HUES48 (cell line): ENCODE results near the gene GRWD1.
"Not testable (repeated sequence)": the region's sequence is repeated elsewhere in the genome, so short reads cannot be mapped to it uniquely, and the experiment has no call there.

Experiments
- H3K27ac ChIP-seq: one replicate; pipeline ENCODE4 v1.7.0; 2013; ENCODE audit warnings: low read depth, low read length, inconsistent platforms
- H3K27me3 ChIP-seq: 2 replicates; pipeline ENCODE4 v1.6.1; 2013; ENCODE audit warnings: mild to moderate bottlenecking, low read length; ENCODE audit not compliant: control insufficient read depth, insufficient read depth
- H3K36me3 ChIP-seq: 2 replicates; pipeline ENCODE4 v1.6.1; 2013; ENCODE audit warnings: low read length; ENCODE audit not compliant: control insufficient read depth, insufficient read depth
- H3K4me1 ChIP-seq: 2 replicates; pipeline ENCODE4 v1.6.1; 2013; ENCODE audit warnings: mild to moderate bottlenecking, low read length; ENCODE audit not compliant: control insufficient read depth, insufficient read depth
- H3K4me3 ChIP-seq: 2 replicates; pipeline ENCODE4 v1.5.1; 2013; ENCODE audit warnings: mild to moderate bottlenecking, low read depth, low read length
- H3K9ac ChIP-seq: 2 replicates; pipeline ENCODE4 v1.6.1; 2013; ENCODE audit warnings: mild to moderate bottlenecking, low read depth, low read length, moderate library complexity
- H3K9me3 ChIP-seq: 2 replicates; pipeline ENCODE4 v1.6.1; 2013; ENCODE audit warnings: low read length; ENCODE audit not compliant: control insufficient read depth, insufficient read depth

GRWD1 gene

DNA sequence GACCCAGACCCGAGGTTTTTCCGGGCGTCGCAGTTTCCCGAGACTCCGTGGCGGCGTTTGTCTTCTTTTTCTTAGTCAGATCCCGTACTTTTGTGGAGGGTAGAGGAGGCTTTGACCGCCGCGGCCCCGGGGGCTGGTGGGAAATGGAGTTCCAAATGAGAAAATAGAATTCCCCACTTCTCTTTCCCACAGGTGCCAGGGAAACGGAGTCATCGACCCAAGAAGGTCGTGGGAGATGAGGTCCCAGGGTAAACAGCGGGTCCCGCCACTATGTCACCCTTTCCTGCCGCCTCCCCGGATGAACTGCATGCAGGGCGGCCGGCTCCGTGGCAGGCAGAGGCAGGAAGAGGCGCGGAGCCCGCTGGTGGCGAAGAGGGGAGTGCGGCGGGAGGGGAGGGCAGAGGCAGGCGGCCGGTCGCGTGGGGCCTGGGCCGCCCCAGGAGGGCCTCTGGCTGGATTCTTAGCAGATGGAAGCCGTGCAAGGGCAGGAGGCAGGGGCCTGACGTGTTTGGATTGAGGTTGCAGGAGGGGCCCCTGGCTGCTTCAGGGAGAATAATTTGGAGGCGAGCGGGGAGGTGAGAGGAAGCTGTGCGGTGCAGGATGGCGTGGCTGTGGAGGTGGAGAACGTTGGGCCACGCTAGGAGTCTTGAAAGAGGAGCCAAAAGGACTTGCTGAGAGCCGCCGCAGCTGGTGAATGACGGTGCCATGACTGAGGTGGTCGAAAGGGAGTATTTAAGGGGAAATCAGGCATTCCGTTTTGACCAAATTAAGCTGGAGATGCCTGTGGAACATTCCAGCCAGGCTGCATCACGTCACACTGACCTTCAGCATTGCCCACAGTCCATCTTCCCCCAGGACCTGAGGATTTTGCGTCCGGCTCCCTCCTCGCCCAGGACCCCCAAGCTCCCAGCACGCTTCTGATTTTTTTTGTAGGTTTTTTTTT lies 35.0 kb downstream of the GRWD1 start:
- H3K4me3 ChIP-seq = peak overlapping the region; percentile 68
- no peaks in the 10 kb centered on the region for H3K27me3 ChIP-seq
- no peaks in the 10 kb centered on the region for H3K9me3 ChIP-seq
- peaks cover 19% of the 10 kb centered on the region for H3K36me3 ChIP-seq
- H3K9ac ChIP-seq = peak overlapping the region; percentile 67
- no peak overlapping the region for H3K27ac ChIP-seq
- H3K4me1 ChIP-seq = peaks cover 5% of the 10 kb centered on the region; the same call in 1 of the 2 replicates

DNA sequence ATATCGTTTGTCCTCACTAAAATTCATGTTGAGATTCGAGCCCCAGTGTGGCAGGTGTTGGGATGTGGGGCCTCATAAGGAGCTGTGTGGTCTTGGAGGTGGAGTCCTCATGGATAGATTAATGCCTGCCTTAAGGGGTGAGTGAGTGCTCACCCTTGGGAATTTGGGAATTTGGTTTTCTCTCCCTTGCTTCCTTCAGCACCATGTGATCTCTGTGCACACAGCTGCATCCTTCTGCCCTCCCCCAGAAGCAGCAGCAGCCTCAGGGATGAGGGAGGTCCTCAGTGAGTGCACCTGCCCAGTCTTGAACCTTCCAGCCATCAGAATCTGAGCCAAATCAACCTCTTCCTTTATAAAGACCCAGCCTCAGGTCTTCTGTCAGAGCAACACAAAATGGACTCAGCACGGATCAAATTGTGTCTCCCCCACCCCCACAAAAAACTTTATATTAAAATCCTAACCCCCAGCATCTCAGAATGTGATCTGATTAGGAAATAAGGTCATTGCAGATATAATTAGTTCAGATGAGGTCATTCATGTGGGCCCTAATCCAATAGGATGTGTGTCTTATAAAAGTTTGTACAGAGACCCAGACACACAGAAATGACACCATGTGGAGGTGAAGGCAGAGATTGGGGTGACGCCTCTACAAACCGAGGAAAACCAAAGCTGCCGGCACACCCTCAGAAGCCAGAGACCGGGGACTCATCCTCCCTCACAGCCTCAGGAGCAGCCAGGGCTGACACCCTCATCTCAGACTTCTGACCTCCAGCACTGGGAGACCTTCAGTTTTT lies 36.3 kb downstream of the GRWD1 start:
- peaks cover 5% of the 10 kb centered on the region; the same call in 1 of the 2 replicates for H3K4me1 ChIP-seq
- no peaks in the 10 kb centered on the region for H3K9me3 ChIP-seq
- H3K27ac ChIP-seq = no peak overlapping the region
- H3K36me3 ChIP-seq = peaks cover 10% of the 10 kb centered on the region
- H3K9ac ChIP-seq = no peak overlapping the region
- H3K4me3 ChIP-seq = no peak overlapping the region
- H3K27me3 ChIP-seq = no peaks in the 10 kb centered on the region

DNA sequence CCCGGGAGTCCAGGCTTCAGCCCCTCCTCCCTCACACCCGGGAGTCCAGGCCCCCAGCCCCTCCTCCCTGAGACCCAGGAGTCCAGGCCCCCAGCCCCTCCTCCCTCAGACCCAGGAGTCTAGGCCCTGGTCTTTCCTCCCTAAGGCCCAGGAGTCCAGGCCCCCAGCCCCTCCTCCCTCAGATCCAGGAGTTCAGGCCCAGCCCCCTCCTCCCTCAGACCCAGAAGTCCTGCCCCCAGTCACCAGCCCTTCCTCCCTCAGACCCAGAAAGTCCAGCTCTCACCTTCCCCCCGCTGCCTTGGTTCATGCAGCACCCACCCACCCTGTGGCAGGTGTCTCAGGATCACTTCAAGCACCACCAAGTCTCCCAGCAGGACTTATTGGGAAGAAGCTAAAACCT lies 37.5 kb downstream of the GRWD1 start:
- Histone ChIP-seq H3K27me3 (no peaks in the 10 kb centered on the region), H3K4me3 (no peak overlapping the region), H3K9me3 (no peaks in the 10 kb centered on the region), H3K9ac (no peak overlapping the region), H3K36me3 (peaks cover 8% of the 10 kb centered on the region), H3K4me1 (peaks cover 5% of the 10 kb centered on the region; the same call in 1 of the 2 replicates), H3K27ac (no peak overlapping the region)

DNA sequence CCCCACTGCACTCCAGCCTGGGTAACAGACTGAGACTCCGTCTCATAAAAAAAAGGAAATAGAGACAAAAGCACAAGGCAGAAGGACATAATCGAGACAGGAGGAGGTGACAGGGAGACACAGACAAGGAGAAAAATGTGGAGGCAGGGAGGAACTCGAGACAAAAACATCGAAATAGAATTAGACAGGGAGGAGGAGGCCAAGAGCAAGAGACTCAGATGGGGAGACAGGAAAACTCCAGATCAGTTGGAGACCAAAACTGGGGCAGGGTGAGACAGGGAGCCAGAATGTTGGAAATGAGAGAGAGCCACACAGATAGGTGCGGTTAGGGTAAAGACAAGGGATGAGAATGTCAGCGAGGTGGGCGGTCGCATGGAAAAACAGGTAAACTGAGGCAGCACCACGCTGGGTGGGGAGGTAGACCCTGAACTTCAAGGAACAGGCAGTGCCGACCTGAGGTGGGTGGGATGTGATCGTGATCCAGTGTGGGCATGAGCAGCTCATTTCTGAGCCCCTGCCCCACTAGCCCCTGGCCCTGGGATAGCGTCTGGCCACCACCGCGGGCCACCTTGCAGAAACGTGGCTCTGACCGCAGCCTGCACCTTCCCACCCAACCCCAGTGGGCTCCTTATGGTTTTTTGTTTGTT lies 38.6 kb downstream of the GRWD1 start:
- H3K9me3 ChIP-seq = no peaks in the 10 kb centered on the region
- H3K27ac ChIP-seq = no peak overlapping the region
- H3K36me3 ChIP-seq = peaks cover 3% of the 10 kb centered on the region
- no peak overlapping the region for H3K9ac ChIP-seq
- H3K4me1 ChIP-seq = 0 out of 2 replicates have a peak, but pooled peaks cover 5% of the 10 kb centered on the region
- no peak overlapping the region for H3K4me3 ChIP-seq
- no peaks in the 10 kb centered on the region for H3K27me3 ChIP-seq

DNA sequence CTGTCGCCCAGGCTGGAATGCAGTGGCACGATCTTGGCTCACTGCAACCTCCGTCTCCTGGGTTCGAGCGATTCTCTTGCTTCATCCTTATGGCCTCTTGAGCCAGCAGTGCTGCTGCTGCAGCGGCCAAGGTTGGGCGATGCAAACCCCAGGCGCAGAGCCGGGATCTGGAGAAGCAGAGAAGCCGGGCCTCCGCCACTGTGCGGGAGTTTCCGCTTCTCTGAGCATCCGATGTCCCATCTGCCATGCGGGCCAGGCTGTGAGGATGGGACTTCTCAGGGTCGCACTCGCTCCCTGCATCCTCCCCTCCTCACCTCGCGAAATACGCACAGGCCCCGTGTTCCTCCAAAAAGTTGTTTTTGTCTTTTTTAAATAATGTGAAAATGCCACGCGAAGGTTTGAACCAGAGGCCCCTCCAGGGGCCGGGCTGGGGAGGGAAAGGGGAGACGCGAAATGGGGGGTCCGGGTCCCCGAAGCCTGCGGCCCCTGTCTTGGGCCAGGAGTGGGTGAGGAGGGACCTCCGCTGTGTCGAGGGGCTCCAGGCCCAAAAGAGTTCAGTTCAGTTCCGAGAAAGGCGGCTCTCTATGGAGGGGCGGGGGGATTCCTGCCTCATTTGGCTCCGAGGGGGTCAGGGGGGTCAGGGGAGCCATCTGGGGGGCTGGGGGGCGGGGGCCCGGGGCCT lies 39.3 kb downstream of the GRWD1 start:
- Histone ChIP-seq H3K9me3 (no peaks in the 10 kb centered on the region), H3K4me3 (no peak overlapping the region), H3K36me3 (no peaks in the 10 kb centered on the region), H3K9ac (no peak overlapping the region), H3K27ac (no peak overlapping the region), H3K4me1 (0 out of 2 replicates have a peak, but pooled peaks cover 5% of the 10 kb centered on the region), H3K27me3 (no peaks in the 10 kb centered on the region)

DNA sequence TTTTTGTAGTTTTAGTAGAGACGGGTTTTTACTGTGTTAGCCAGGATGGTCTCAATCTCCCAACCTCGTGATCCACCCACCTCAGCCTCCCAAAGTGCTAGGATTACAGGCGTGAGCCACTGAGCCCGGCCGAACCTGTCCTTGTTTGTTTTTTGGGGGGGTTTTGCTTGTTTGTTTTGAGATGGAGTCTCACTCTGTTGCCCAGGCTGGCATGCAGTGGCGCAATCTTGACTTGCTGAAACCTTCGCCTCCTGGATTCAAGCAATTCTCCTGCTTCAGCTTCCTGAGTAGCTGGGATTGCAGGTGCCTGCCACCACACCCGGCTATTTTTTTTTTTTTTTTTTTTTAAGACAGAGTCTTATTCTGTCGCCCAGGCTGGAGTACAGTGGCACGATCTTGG lies 40.9 kb downstream of the GRWD1 start:
- not testable (repeated sequence) for H3K4me1 ChIP-seq, H3K4me3 ChIP-seq, H3K36me3 ChIP-seq, H3K27ac ChIP-seq, H3K9ac ChIP-seq, H3K9me3 ChIP-seq, H3K27me3 ChIP-seq

DNA sequence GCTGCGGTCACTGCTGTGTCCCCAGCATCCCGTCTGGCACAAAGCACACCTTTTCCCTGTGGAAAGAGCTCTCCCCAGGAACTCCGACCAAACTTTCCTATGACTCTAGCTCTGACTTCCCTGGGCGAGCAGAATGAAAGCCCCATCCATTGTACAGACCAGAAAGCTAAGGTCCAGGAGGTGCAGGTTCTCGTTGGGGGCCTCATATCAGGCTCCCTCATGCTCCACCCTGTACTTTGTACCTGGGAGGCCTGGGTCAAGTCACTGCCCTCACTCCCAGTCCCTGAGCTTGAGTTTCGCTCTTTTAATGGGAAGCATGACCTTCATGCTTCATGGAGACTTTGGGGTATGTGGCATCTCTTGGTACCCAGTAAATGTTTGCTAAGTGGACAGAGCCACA lies 41.8 kb downstream of the GRWD1 start:
- no peak overlapping the region for H3K27ac ChIP-seq
- no peaks in the 10 kb centered on the region for H3K9me3 ChIP-seq
- no peak overlapping the region for H3K9ac ChIP-seq
- H3K27me3 ChIP-seq = no peaks in the 10 kb centered on the region
- no peak overlapping the region for H3K4me3 ChIP-seq
- peaks cover 15% of the 10 kb centered on the region for H3K4me1 ChIP-seq
- no peaks in the 10 kb centered on the region for H3K36me3 ChIP-seq

DNA sequence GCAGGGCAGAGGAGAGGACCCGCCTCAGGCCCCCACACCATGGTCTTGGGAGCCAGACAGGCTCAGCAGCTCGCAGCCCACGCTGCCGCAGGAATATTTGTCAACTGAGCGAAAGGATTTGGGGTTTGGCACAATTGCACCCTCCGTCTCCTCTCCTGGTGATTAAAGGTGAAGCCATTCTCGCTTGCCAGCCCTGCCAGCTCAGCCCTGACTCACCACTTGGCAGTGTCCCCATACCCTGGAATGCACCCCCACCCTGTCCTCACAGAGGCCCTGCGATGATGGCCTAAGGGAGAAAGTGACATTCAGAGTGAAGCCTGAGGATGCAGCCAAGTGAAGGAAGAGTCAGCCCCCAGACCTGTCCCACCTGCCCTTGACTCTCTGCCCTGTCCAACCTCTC lies 42.2 kb downstream of the GRWD1 start:
- Histone ChIP-seq H3K9ac (no peak overlapping the region), H3K36me3 (no peaks in the 10 kb centered on the region), H3K4me3 (no peak overlapping the region), H3K9me3 (no peaks in the 10 kb centered on the region), H3K27ac (no peak overlapping the region), H3K27me3 (no peaks in the 10 kb centered on the region), H3K4me1 (peaks cover 16% of the 10 kb centered on the region)

DNA sequence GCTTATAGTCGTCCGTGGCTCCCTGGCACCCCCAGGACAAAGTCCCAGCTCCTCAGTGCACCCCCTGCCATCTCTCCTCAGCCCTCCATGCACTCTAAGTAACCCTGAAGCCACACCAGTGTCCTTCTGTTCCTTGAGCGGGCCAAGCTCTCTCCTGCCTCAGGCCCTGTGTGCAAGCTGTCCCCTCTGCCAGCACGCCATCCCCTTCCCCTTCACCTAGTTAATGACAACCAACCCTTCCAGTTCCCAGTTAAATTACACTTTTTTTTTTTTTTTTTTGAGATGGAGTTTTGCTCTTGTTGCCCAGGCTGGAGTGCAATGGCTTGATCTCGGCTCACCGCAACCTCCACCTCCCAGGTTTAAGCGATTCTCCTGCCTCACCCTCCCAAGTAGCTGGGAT lies 42.7 kb downstream of the GRWD1 start:
- not testable (repeated sequence) for H3K4me3 ChIP-seq, H3K9ac ChIP-seq, H3K27me3 ChIP-seq, H3K9me3 ChIP-seq, H3K27ac ChIP-seq, H3K36me3 ChIP-seq
- peaks cover 16% of the 10 kb centered on the region for H3K4me1 ChIP-seq

DNA sequence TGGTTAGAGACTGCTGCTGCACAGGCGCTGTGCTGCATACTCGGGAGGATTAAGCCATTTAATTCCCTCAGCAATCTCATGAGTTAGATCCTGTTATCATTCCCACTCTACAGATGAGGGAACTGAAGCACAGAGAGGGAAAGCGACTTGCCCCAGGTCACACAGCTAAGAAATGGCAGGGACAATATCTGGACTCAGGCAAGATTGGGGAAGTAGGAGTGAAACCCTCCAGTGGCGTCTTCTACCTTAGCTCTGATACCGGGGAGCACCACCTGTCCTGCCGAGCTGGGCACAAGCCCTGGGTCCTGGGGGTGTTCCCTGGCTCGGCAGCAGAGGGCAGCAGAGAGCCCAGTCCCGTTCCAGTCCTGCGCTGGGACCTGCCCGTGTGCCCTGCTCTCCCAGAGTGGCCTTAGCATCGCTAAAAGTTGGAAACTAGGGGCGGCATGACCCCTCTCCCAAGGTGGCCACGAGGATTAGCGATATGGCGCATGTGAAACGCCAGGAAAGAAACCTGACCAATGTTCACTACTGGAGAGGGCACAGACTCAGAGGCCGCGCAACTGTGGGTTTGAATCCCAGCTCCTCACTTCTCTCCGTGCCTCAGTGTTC lies 43.9 kb downstream of the GRWD1 start:
- no peaks in the 10 kb centered on the region for H3K36me3 ChIP-seq
- H3K27me3 ChIP-seq = no peaks in the 10 kb centered on the region
- H3K4me3 ChIP-seq = no peak overlapping the region
- H3K4me1 ChIP-seq = peaks cover 19% of the 10 kb centered on the region
- H3K9me3 ChIP-seq = no peaks in the 10 kb centered on the region
- H3K27ac ChIP-seq = no peak overlapping the region
- H3K9ac ChIP-seq = no peak overlapping the region
